ENCODE data around the gene TSHZ2.

The TSHZ2 gene

DNA sequence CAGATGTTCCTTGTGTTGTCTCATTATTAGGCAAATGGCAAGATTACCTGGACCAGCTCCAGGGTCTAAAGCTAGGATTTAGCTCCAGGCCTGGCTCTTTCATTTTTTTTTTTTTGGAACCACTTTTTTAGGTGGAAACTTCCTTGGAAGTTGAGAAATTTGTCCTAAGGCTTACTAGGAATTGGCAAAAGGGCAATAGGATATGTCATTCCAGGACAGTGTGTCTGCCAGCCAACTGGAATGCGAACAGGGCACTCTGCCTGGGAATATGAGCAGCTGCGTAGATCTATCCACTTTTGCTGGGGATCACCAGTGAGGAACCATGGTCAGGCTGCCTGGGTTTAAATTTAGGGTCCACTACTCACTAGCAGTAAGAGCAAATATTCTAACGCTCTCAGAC lies 304.0 kb downstream of the TSHZ2 start:
- no peak overlapping the region for H3K4me3 ChIP-seq (ENCODE audit: low read depth, low read length)
- CTCF ChIA-PET: interaction anchor here (0.7 kb wide), 1 partner anchor 292 kb away, joined by 3 read pairs; no protein-coding TSS in a partner anchor
- POLR2A ChIA-PET: no interaction called here
- TF ChIP-seq, protein P1, sequence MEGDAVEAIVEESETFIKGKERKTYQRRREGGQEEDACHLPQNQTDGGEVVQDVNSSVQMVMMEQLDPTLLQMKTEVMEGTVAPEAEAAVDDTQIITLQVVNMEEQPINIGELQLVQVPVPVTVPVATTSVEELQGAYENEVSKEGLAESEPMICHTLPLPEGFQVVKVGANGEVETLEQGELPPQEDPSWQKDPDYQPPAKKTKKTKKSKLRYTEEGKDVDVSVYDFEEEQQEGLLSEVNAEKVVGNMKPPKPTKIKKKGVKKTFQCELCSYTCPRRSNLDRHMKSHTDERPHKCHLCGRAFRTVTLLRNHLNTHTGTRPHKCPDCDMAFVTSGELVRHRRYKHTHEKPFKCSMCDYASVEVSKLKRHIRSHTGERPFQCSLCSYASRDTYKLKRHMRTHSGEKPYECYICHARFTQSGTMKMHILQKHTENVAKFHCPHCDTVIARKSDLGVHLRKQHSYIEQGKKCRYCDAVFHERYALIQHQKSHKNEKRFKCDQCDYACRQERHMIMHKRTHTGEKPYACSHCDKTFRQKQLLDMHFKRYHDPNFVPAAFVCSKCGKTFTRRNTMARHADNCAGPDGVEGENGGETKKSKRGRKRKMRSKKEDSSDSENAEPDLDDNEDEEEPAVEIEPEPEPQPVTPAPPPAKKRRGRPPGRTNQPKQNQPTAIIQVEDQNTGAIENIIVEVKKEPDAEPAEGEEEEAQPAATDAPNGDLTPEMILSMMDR (IDR thresholded peaks at IDR 0.05; ENCODE audit: insufficient read depth, low read length, missing control alignments): no peak
- DNase-seq (ENCODE audit: low read depth, low spot score): no peak

GRCh38 chr20:53278555-53278954 lies 306.4 kb downstream of the TSHZ2 start:
- no peak for DNase-seq (ENCODE audit: low read depth, low spot score)
- TF ChIP-seq, protein P1 (IDR thresholded peaks at IDR 0.05; ENCODE audit: insufficient read depth, low read length, missing control alignments): no peak
- CTCF ChIA-PET: no interaction called here
- POLR2A ChIA-PET: no interaction called here
- no peak overlapping the region for H3K4me3 ChIP-seq (ENCODE audit: low read depth, low read length)

- no peak for DNase-seq (ENCODE audit: low read depth, low spot score)
- ChIA-PET CTCF (no interaction called here), POLR2A (no interaction called here)
- TF ChIP-seq, protein P1 (IDR thresholded peaks at IDR 0.05; ENCODE audit: insufficient read depth, low read length, missing control alignments): no peak
- no peak overlapping the region for H3K4me3 ChIP-seq (ENCODE audit: low read depth, low read length)
These were observed 307.6 kb downstream of the TSHZ2 start for GRCh38 chr20:53279735-53280134.

- no peak overlapping the region for H3K4me3 ChIP-seq (ENCODE audit: low read depth, low read length)
- POLR2A ChIA-PET: no interaction called here
- CTCF ChIA-PET: no interaction called here
- TF ChIP-seq, protein P1 (IDR thresholded peaks at IDR 0.05; ENCODE audit: insufficient read depth, low read length, missing control alignments): no peak
- no peak for DNase-seq (ENCODE audit: low read depth, low spot score)
These were observed 309.5 kb downstream of the TSHZ2 start for GRCh38 chr20:53281557-53282117.

GRCh38 chr20:53282217-53282955 lies 310.2 kb downstream of the TSHZ2 start:
- no peak overlapping the region for H3K4me3 ChIP-seq (ENCODE audit: low read depth, low read length)
- ChIA-PET POLR2A (no interaction called here), CTCF (no interaction called here)
- TF ChIP-seq, protein P1 (IDR thresholded peaks at IDR 0.05; ENCODE audit: insufficient read depth, low read length, missing control alignments): no peak
- no peak for DNase-seq (ENCODE audit: low read depth, low spot score)

DNA sequence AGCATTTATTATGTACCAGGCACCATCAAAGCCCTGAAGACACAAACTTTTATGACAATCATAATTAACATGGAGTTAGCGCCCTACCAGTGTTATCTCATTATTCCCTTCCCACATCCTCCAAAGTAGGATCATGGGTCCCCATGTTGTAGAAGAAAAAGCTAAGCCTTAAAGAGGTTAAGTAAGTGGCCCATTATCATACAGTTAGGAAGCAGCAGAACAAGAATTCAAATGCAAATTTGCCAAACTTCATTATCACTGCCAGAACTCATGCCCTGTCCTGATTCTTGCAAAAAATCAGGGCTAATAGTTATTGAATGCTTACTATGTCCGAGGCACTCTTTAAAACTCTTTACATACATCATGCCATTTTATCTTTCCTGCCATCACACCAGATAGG lies 310.9 kb downstream of the TSHZ2 start:
- ChIA-PET POLR2A (no interaction called here), CTCF (no interaction called here)
- TF ChIP-seq, protein P1 (IDR thresholded peaks at IDR 0.05; ENCODE audit: insufficient read depth, low read length, missing control alignments): no peak

More for the DNA sequence above, 310.9 kb downstream of the TSHZ2 start:
- DNase-seq (ENCODE audit: low read depth, low spot score): no peak
- no peak overlapping the region for H3K4me3 ChIP-seq (ENCODE audit: low read depth, low read length)

All from AG04449 (cell line).